ENCODE measurements around the gene ENPP3.

Gene ENPP3

GRCh38 chr6:131636880-131637792, at the start of gene ENPP3:
Gene ENPP3 (plus strand): TSS chr6:131637302. CDS start chr6:131637385, 83 bp downstream.
- ATAC-seq (no peak), DNase-seq (no peak)

- DNase-seq (no peak), ATAC-seq (no peak)
Measured at GRCh38 chr6:131587909-131588308, 49.2 kb upstream of the ENPP3 start.

GRCh38 chr6:131588643-131589042, 48.5 kb upstream of the ENPP3 start:
- ATAC-seq (no peak), DNase-seq (no peak)

- ATAC-seq (no peak), DNase-seq (no peak)
Measured at GRCh38 chr6:131592935-131593334, 44.2 kb upstream of the ENPP3 start.

- ATAC-seq (no peak), DNase-seq (no peak)
Measured at GRCh38 chr6:131594074-131594473, 43.0 kb upstream of the ENPP3 start.

GRCh38 chr6:131597446-131597845, 39.7 kb upstream of the ENPP3 start:
- DNase-seq (no peak), ATAC-seq (no peak)

- ATAC-seq (no peak), DNase-seq (no peak)
Measured at GRCh38 chr6:131600716-131601115, 36.4 kb upstream of the ENPP3 start.

- ATAC-seq (no peak), DNase-seq (no peak)
Measured at GRCh38 chr6:131602781-131603312, 34.3 kb upstream of the ENPP3 start.

GRCh38 chr6:131613296-131613925, 23.7 kb upstream of the ENPP3 start:
- no peak for ATAC-seq
- DNase-seq, result no peak

GRCh38 chr6:131615275-131615674, 21.8 kb upstream of the ENPP3 start:
- no peak for DNase-seq
- ATAC-seq, result no peak

GRCh38 chr6:131627724-131628682, 9.1 kb upstream of the ENPP3 start, which contains the start of gene MED23:
Gene MED23 (minus strand): TSS chr6:131628242. CDS start chr6:131628049, 193 bp downstream.
- ATAC-seq (peak; percentile 94), DNase-seq (peak; percentile 98)

- no peak for DNase-seq
- no peak for ATAC-seq
Measured at GRCh38 chr6:131628726-131629125, 8.4 kb upstream of the ENPP3 start.

GRCh38 chr6:131629651-131630050, 7.5 kb upstream of the ENPP3 start:
- peak; percentile 9 for ATAC-seq

GRCh38 chr6:131631625-131632289, 5.3 kb upstream of the ENPP3 start:
- DNase-seq (no peak), ATAC-seq (no peak)

More at GRCh38 chr6:131629651-131630050, 7.5 kb upstream of the ENPP3 start:
- no peak for DNase-seq

GRCh38 chr6:131635384-131636340, 1.4 kb upstream of the ENPP3 start:
- no peak for ATAC-seq
- no peak for DNase-seq

GRCh38 chr6:131638013-131638412, 911 bp downstream of the ENPP3 start:
- ATAC-seq (no peak), DNase-seq (no peak)

GRCh38 chr6:131640100-131640499, 3.0 kb downstream of the ENPP3 start:
- peak; percentile 83 for ATAC-seq
- DNase-seq, result no peak

- DNase-seq (no peak), ATAC-seq (no peak)
Measured at GRCh38 chr6:131640576-131640975, 3.5 kb downstream of the ENPP3 start.

- DNase-seq (no peak), ATAC-seq (no peak)
Measured at GRCh38 chr6:131641554-131641953, 4.5 kb downstream of the ENPP3 start.

GRCh38 chr6:131642565-131642964, 5.5 kb downstream of the ENPP3 start:
- no peak for DNase-seq
- no peak for ATAC-seq

All from stimulated activated naive CD8-positive, alpha-beta T cell treated with anti-CD3 and anti-CD28 coated beads, Interleukin-15, Interleukin-2, amounts not matched to agents 100 U/mL and 50 U/mL, for 24 hours (primary cell).